Endothelial cell of umbilical vein (primary cell): ENCODE measurements around the gene TNFRSF1B. TPM values are rescaled to one million over a fixed set of nuclear protein-coding genes. Genes with fewer than 3 reads are reported as not detected.

Experiments used
- BruUV-seq: library from RNA; stranded (reverse); fragments of 400-500 nt; replicated peaks from 2 replicates; lab custom pipeline; 2021; lab: Mats Ljungman, UMichigan
- CTCF ChIA-PET: fragments of 300-600, 350-600 bp; sonication (Branson Sonifier 250); formaldehyde crosslinking; loops from one replicate; lab custom pipeline; 2021; ENCODE audit warnings: antibody characterized with exemption, inconsistent platforms; lab: Charles Lee
- POLR2A ChIA-PET: fragments of 300-600, 350-600 bp; sonication (Branson Sonifier 250); formaldehyde crosslinking; loops from one replicate; lab custom pipeline; 2021; ENCODE audit warnings: antibody characterized with exemption, inconsistent platforms; lab: Charles Lee
- DNase-seq: peaks from one replicate; pipeline ENCODE4 v3.0.0-alpha.2; 2011; ENCODE audit warnings: low read depth, low spot score
- FAIRE-seq: peaks from 2 replicates; lab custom pipeline; 2011; peaks lifted over from hg19 to GRCh38; lab: Jason Lieb, UNC
- H2AFZ ChIP-seq: 2 replicates; pipeline ENCODE4 v1.6.0; 2012; ENCODE audit warnings: low read depth, low read length, control low read depth, inconsistent platforms
- H3K27ac ChIP-seq: 2 replicates; pipeline ENCODE4 v1.5.1; 2011; ENCODE audit warnings: low read depth, mild to moderate bottlenecking, control low read depth, low read length, moderate library complexity; ENCODE audit not compliant: insufficient read depth
- H3K27me3 ChIP-seq, 2 experiments: 2 replicates each; pipeline versions ENCODE4 v1.6.0 to v1.6.1; 2011; ENCODE audit warnings: low read length in 2 of 2, mixed read lengths in 1 of 2; ENCODE audit not compliant: control insufficient read depth in 2 of 2, insufficient read depth in 2 of 2
- H3K36me3 ChIP-seq, 2 experiments: 2 replicates in 1 of 2; 3 replicates in 1 of 2; pipeline ENCODE4 v1.5.1; 2011; ENCODE audit warnings: low read length in 2 of 2, mild to moderate bottlenecking in 1 of 2, moderate library complexity in 1 of 2; ENCODE audit not compliant: control insufficient read depth in 2 of 2, insufficient read depth in 2 of 2; ENCODE audit errors: extremely low read depth in 1 of 2
- H3K4me1 ChIP-seq: 3 replicates; pipeline ENCODE4 v1.5.1; 2011; ENCODE audit warnings: mild to moderate bottlenecking, low read length; ENCODE audit not compliant: control insufficient read depth, insufficient read depth; ENCODE audit errors: extremely low read depth
- H3K4me2 ChIP-seq: 2 replicates; pipeline ENCODE4 v1.6.1; 2011; ENCODE audit warnings: low read length, control low read depth, mixed read lengths; ENCODE audit not compliant: insufficient read depth
- H3K4me3 ChIP-seq, 3 experiments: fragments of 200-600 bp in 1 of 3; sonication (generic), shearing (Covaris generic) in 1 of 3; replicated peaks in 1 of 3; 2 replicates each; pipeline ENCODE4 v1.5.1; 2011 to 2016; ENCODE audit warnings: control low read depth in 3 of 3, low read length in 3 of 3, mild to moderate bottlenecking in 2 of 3, inconsistent platforms in 1 of 3, low read depth in 1 of 3, moderate library complexity in 1 of 3; ENCODE audit not compliant: insufficient read depth in 1 of 3
- H3K79me2 ChIP-seq: 2 replicates; pipeline ENCODE4 v1.6.0; 2012; ENCODE audit warnings: low read length, inconsistent platforms; ENCODE audit not compliant: control insufficient read depth, insufficient read depth
- H3K9ac ChIP-seq: replicated peaks from 2 replicates; pipeline ENCODE3; 2011; ENCODE audit warnings: low read length, control low read depth; ENCODE audit not compliant: insufficient read depth; ENCODE audit errors: extremely low read depth
- H3K9me1 ChIP-seq: replicated peaks from 3 replicates; pipeline ENCODE4 v1.6.0; 2011; ENCODE audit warnings: mild to moderate bottlenecking, low read length; ENCODE audit not compliant: control insufficient read depth, insufficient read depth; ENCODE audit errors: extremely low read depth
- H3K9me3 ChIP-seq: replicated peaks from 2 replicates; pipeline ENCODE4 v1.5.1; 2012; ENCODE audit warnings: low read length, inconsistent platforms; ENCODE audit not compliant: control insufficient read depth, insufficient read depth
- H4K20me1 ChIP-seq: replicated peaks from 2 replicates; pipeline ENCODE3; 2011; ENCODE audit warnings: mild to moderate bottlenecking, low read length; ENCODE audit not compliant: control insufficient read depth, insufficient read depth; ENCODE audit errors: extremely low read depth
- EZH2 ChIP-seq: IDR thresholded peaks from 2 replicates; pipeline ENCODE4 v1.6.1; 2012; ENCODE audit warnings: borderline replicate concordance, low read depth, mild to moderate bottlenecking, moderate library complexity, low read length, inconsistent platforms; ENCODE audit not compliant: severe bottlenecking
- FOS ChIP-seq: IDR thresholded peaks from 2 replicates; pipeline ENCODE4 v1.6.1; 2011; ENCODE audit warnings: mild to moderate bottlenecking, low read length, moderate library complexity, borderline replicate concordance; ENCODE audit not compliant: insufficient read depth
- GATA2 ChIP-seq: IDR thresholded peaks from 2 replicates; pipeline ENCODE4 v1.7.0; 2011; ENCODE audit warnings: low read depth, mild to moderate bottlenecking, moderate library complexity, mixed read lengths, low read length; ENCODE audit not compliant: insufficient read length, insufficient read depth
- MYC ChIP-seq: IDR thresholded peaks from one replicate; pipeline ENCODE4 v1.6.1; 2011; ENCODE audit warnings: mild to moderate bottlenecking, low read depth, low read length
- POLR2A ChIP-seq: IDR thresholded peaks from 2 replicates; pipeline ENCODE4 v1.6.1; 2012; ENCODE audit warnings: low read depth, mild to moderate bottlenecking, control low read depth, low read length
- POLR2AphosphoS5 ChIP-seq: IDR thresholded peaks from 2 replicates; pipeline ENCODE4 v1.6.1; 2012; ENCODE audit warnings: low read depth, mild to moderate bottlenecking, control low read depth, low read length, moderate library complexity; ENCODE audit not compliant: insufficient read depth
- dilution Hi-C: fragments of 300-500 bp; cut with MboI; formaldehyde crosslinking; loops from one replicate; pipeline ENCODE4 v1.15.0; 2019; ENCODE audit warnings: low sequenced_read_pairs; ENCODE audit not compliant: extremely low pct_ligation_motif_present
- intact Hi-C: fragments of 100-400 bp; cut with micrococcal nuclease; formaldehyde crosslinking; loops from one replicate; pipeline ENCODE4 v1.10.0; 2022
- polyA plus RNA-seq, 4 experiments: library from polyadenylated mRNA; depleted of rRNA in 3 of 4; stranded (reverse) in 3 of 4; unstranded in 1 of 4; fragments of >200 nt; gene quantifications; 2 replicates each; pipeline versions ENCODE4 v1.2.1 to v1.2.3, GENCODE V29; 2011 to 2012; ENCODE audit warnings: missing spikeins in 1 of 4
- total RNA-seq: library from RNA; stranded (reverse); gene quantifications from 2 replicates; pipeline ENCODE4 v1.2.3, GENCODE V29; 2021
- TF ChIP-seq, protein P1 (sequence below), 2 donors: IDR thresholded peaks; 1 replicate in 1 of 2; 2 replicates in 1 of 2; pipeline ENCODE4 v1.5.1; 2011; ENCODE audit warnings: low read length in 2 of 2, mild to moderate bottlenecking in 2 of 2, moderate library complexity in 2 of 2, control low read depth in 1 of 2, inconsistent platforms in 1 of 2, low read depth in 1 of 2; ENCODE audit not compliant: insufficient read depth in 1 of 2; ENCODE audit errors: extremely low read depth in 1 of 2
- TF ChIP-seq, protein P2 (sequence below): IDR thresholded peaks from 2 replicates; pipeline ENCODE4 v1.6.1; 2011; ENCODE audit not compliant: insufficient read depth, insufficient read length

Gene TNFRSF1B
- total and polyA plus RNA-seq, 2 donors (not counting 3 experiments of a cell fraction or from before 2014, with no cell fraction given): 53.6 to 65.9 TPM

DNA sequence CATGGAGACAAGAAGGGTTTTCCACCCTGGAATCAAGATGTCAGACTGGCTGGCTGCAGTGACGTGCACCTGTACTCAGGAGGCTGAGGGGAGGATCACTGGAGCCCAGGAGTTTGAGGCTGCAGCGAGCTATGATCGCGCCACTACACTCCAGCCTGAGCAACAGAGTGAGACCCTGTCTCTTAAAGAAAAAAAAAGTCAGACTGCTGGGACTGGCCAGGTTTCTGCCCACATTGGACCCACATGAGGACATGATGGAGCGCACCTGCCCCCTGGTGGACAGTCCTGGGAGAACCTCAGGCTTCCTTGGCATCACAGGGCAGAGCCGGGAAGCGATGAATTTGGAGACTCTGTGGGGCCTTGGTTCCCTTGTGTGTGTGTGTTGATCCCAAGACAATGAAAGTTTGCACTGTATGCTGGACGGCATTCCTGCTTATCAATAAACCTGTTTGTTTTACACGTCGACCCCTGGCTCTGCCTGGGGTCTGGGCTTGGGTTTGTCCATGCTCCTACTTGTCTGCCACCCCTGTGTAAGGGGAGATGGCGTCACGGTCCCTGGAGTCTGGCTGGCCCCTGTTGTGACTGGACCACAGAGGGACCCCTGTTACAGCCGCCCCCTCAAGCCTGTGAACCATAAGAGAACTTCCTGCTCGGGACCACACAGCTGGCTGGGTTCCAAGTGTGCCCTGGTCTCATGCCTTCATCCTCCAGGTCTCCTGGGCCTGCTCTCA, 42.1 kb downstream of the TNFRSF1B start:
- TSS peak; percentile 35 for BruUV-seq
- Histone ChIP-seq H3K9ac (no peak overlapping the region), H3K9me3 (no peaks in the 10 kb centered on the region), H3K27me3 (no peaks in the 10 kb centered on the region), H3K4me2 (no peak overlapping the region), H3K79me2 (no peaks in the 10 kb centered on the region), H3K36me3 (peaks cover 0 to 15% of the 10 kb centered on the region in 2 experiments), H2AFZ (no peak overlapping the region), H3K4me3 (no peak overlapping the region), H3K4me1 (no peaks in the 10 kb centered on the region), H3K9me1 (no peaks in the 10 kb centered on the region), H3K27ac (no peak overlapping the region), H4K20me1 (no peaks in the 10 kb centered on the region)
- dilution Hi-C loops (no loop called here), intact Hi-C loops (loop anchor here (1.0 kb wide), 4 partner anchors 25 to 84 kb away; no protein-coding TSS in a partner anchor)
- no peak for TF ChIP-seq GATA2
- TF ChIP-seq POLR2AphosphoS5: no peak
- no peak for TF ChIP-seq POLR2A
- no peak for TF ChIP-seq EZH2
- no peak for TF ChIP-seq MYC
- TF ChIP-seq, protein P1, sequence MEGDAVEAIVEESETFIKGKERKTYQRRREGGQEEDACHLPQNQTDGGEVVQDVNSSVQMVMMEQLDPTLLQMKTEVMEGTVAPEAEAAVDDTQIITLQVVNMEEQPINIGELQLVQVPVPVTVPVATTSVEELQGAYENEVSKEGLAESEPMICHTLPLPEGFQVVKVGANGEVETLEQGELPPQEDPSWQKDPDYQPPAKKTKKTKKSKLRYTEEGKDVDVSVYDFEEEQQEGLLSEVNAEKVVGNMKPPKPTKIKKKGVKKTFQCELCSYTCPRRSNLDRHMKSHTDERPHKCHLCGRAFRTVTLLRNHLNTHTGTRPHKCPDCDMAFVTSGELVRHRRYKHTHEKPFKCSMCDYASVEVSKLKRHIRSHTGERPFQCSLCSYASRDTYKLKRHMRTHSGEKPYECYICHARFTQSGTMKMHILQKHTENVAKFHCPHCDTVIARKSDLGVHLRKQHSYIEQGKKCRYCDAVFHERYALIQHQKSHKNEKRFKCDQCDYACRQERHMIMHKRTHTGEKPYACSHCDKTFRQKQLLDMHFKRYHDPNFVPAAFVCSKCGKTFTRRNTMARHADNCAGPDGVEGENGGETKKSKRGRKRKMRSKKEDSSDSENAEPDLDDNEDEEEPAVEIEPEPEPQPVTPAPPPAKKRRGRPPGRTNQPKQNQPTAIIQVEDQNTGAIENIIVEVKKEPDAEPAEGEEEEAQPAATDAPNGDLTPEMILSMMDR (IDR thresholded peaks at IDR 0.05; ENCODE audit: extremely low read depth in 1 of 2, insufficient read depth in 1 of 2, low read depth in 1 of 2, low read length in 2 of 2): peak; percentile 87 to 92
- no peak for TF ChIP-seq FOS
- TF ChIP-seq, protein P2, sequence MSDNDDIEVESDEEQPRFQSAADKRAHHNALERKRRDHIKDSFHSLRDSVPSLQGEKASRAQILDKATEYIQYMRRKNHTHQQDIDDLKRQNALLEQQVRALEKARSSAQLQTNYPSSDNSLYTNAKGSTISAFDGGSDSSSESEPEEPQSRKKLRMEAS: no peak
- ChIA-PET CTCF (interaction anchor here (0.6 to 17.5 kb wide), 7 partner anchors 18 to 86 kb away, joined by 3 to 537 read pairs (median 4); no protein-coding TSS in a partner anchor), POLR2A (no interaction called here)
- FAIRE-seq: peak; percentile 96
- DNase-seq: peak; percentile 84
